Esophagus muscularis mucosa (tissue), 4 donors: ENCODE data around the gene TRAPPC12. TPM values are rescaled to one million over a fixed set of nuclear protein-coding genes. Genes with fewer than 3 reads are reported as not detected.

Experiments used
- DNase-seq: peaks from one replicate; pipeline ENCODE4 v3.0.0-alpha.2; 2017; ENCODE audit errors: extremely low spot score
- H3K27ac ChIP-seq, 4 donors: fragments of 200-600 bp; sonication (generic); replicated peaks in 1 of 4; 1 replicate in 3 of 4; 2 replicates in 1 of 4; pipeline ENCODE4 v1.5.1; 2016 to 2019; ENCODE audit warnings: mild to moderate bottlenecking in 1 of 4
- H3K27me3 ChIP-seq, 4 donors: fragments of 200-600 bp; sonication (generic); one replicate each; pipeline versions ENCODE4 v1.5.1 to v1.6.0; 2016 to 2019
- H3K36me3 ChIP-seq, 4 donors: fragments of 200-600 bp; sonication (generic); one replicate each; pipeline ENCODE4 v1.5.1; 2016 to 2019
- H3K4me1 ChIP-seq, 4 donors: fragments of 200-600 bp; sonication (generic); one replicate each; pipeline ENCODE4 v1.5.1; 2016 to 2019
- H3K4me3 ChIP-seq, 4 donors: fragments of 200-600 bp; sonication (generic); 1 replicate in 2 of 4; 2 replicates in 2 of 4; pipeline ENCODE4 v1.5.1; 2016 to 2019; ENCODE audit warnings: mild to moderate bottlenecking in 4 of 4, moderate library complexity in 1 of 4
- H3K9me3 ChIP-seq, 4 donors: fragments of 200-600 bp; sonication (generic); 1 replicate in 3 of 4; 2 replicates in 1 of 4; pipeline ENCODE4 v1.5.1; 2016 to 2019
- CTCF ChIP-seq, 3 experiments: fragments of 200-600 bp in 2 of 3; fragments of 450-650 bp in 1 of 3; sonication (generic) in 2 of 3; IDR thresholded peaks; one replicate each; pipeline ENCODE4 v1.5.1; 2017 to 2019; ENCODE audit warnings: antibody characterized with exemption in 3 of 3, mild to moderate bottlenecking in 2 of 3, moderate library complexity in 1 of 3
- EP300 ChIP-seq: sonication (generic); formaldehyde crosslinking; IDR thresholded peaks from one replicate; pipeline ENCODE4 v1.6.1; 2017; ENCODE audit warnings: antibody characterized with exemption
- POLR2A ChIP-seq: fragments of 450-650 bp; IDR thresholded peaks from one replicate; pipeline ENCODE4 v1.6.1; 2017; ENCODE audit warnings: antibody characterized with exemption, moderate library complexity, mild to moderate bottlenecking, low read depth
- POLR2AphosphoS5 ChIP-seq, 2 donors: sonication (generic); formaldehyde crosslinking; IDR thresholded peaks; one replicate each; pipeline ENCODE4 v1.6.1; 2017; ENCODE audit warnings: antibody characterized with exemption in 2 of 2
- WGBS: methylation state at CpG from one replicate; pipeline ENCODE4 v1.1.5; 2018; 5-methylcytosine and 5-hydroxymethylcytosine counted together
- intact Hi-C: fragments of 100-400 bp; cut with DNase I; formaldehyde crosslinking; loops from one replicate; pipeline ENCODE4 v1.15.1; 2023
- total RNA-seq, 4 donors: library from RNA; depleted of rRNA; stranded (reverse); fragments of >200 nt; gene quantifications; one replicate each; pipeline versions ENCODE4 v1.1.0 to v1.2.1, GENCODE V29; 2016

Gene TRAPPC12
- total RNA-seq, 4 donors from 2014 or later, result 65.6 to 89.3 (median 72.6) TPM

- 75% methylated on average over 11 of the region's 13 CpGs for WGBS
- peak overlapping the region in 3 of 4 donors; percentile 40 to 65 (median 61) for H3K27ac ChIP-seq
- intact Hi-C loops, result loop anchor here (5.0 kb wide), 2 partner anchors 42 to 232 kb away; no protein-coding TSS in a partner anchor
- H3K36me3 ChIP-seq, result peaks cover 28 to 72% (median 49%) of the 10 kb centered on the region in 4 donors
- H3K4me3 ChIP-seq, result peak overlapping the region in 1 of 4 donors; percentile 10
- no peaks in the 10 kb centered on the region for H3K27me3 ChIP-seq
- no peaks in the 10 kb centered on the region for H3K9me3 ChIP-seq
- peaks cover 0 to 26% (median 22%) of the 10 kb centered on the region in 4 donors for H3K4me1 ChIP-seq
- TF ChIP-seq POLR2A (no peak), EP300 (no peak), CTCF (IDR thresholded peaks at IDR 0.05) (no peak), POLR2AphosphoS5 (IDR thresholded peaks at IDR 0.05) (no peak)
- peak; percentile 39 for DNase-seq
Observed at GRCh38 chr2:3420076-3420768, 40.7 kb downstream of the TRAPPC12 start.

GRCh38 chr2:3420769-3421397 lies 41.4 kb downstream of the TRAPPC12 start:
- TF ChIP-seq POLR2AphosphoS5 (IDR thresholded peaks at IDR 0.05) (peak; percentile 18 to 34), POLR2A (no peak)
- 64% methylated on average over 14 of the region's 14 CpGs for WGBS
- intact Hi-C loops, result loop anchor here (5.0 kb wide), 2 partner anchors 41 to 231 kb away; no protein-coding TSS in a partner anchor
- Histone ChIP-seq H3K4me1 (peaks cover 0 to 26% (median 22%) of the 10 kb centered on the region in 4 donors), H3K27me3 (no peaks in the 10 kb centered on the region), H3K9me3 (no peaks in the 10 kb centered on the region), H3K36me3 (peaks cover 33 to 76% (median 52%) of the 10 kb centered on the region in 4 donors), H3K27ac (peak overlapping the region in 3 of 4 donors; percentile 40 to 65 (median 61)), H3K4me3 (peak overlapping the region in 1 of 4 donors; percentile 10)
- DNase-seq, result no peak

GRCh38 chr2:3421580-3421979 lies 42.1 kb downstream of the TRAPPC12 start:
- no peaks in the 10 kb centered on the region for H3K9me3 ChIP-seq
- peaks cover 0 to 26% (median 22%) of the 10 kb centered on the region in 4 donors for H3K4me1 ChIP-seq
- peaks cover 36 to 78% (median 58%) of the 10 kb centered on the region in 4 donors for H3K36me3 ChIP-seq
- TF ChIP-seq EP300 (no peak), CTCF (IDR thresholded peaks at IDR 0.05) (no peak), POLR2AphosphoS5 (IDR thresholded peaks at IDR 0.05) (no peak), POLR2A (no peak)
- intact Hi-C loops, result loop anchor here (5.0 kb wide), 2 partner anchors 41 to 231 kb away; no protein-coding TSS in a partner anchor
- H3K4me3 ChIP-seq, result no peak overlapping the region
- peak overlapping the region in 2 of 4 donors; percentile 21 to 65 for H3K27ac ChIP-seq
- no peak for DNase-seq
- 89% methylated on average over 19 of the region's 19 CpGs for WGBS
- no peaks in the 10 kb centered on the region for H3K27me3 ChIP-seq

- 90% methylated on average over 16 of the region's 16 CpGs for WGBS
- intact Hi-C loops, result loop anchor here (5.0 kb wide), 2 partner anchors 40 to 230 kb away; no protein-coding TSS in a partner anchor
- DNase-seq, result no peak
- TF ChIP-seq POLR2A (no peak), EP300 (no peak), POLR2AphosphoS5 (IDR thresholded peaks at IDR 0.05) (no peak), CTCF (IDR thresholded peaks at IDR 0.05) (no peak)
- Histone ChIP-seq H3K4me1 (peaks cover 0 to 26% (median 22%) of the 10 kb centered on the region in 4 donors), H3K27ac (no peak overlapping the region), H3K9me3 (no peaks in the 10 kb centered on the region), H3K27me3 (no peaks in the 10 kb centered on the region), H3K4me3 (no peak overlapping the region), H3K36me3 (peaks cover 36 to 79% (median 61%) of the 10 kb centered on the region in 4 donors)
Observed at GRCh38 chr2:3422161-3422779, 42.8 kb downstream of the TRAPPC12 start.
